Measurements from ENCODE around the gene ANKRD49. TPM values are rescaled to one million over a fixed set of nuclear protein-coding genes. Genes with fewer than 3 reads are reported as not detected.
A peak's percentile ranks its signal among the peaks of the same experiment; 100 is the strongest.
"Not testable (repeated sequence)": the region's sequence is repeated elsewhere in the genome, so short reads cannot be mapped to it uniquely, and the experiment has no call there.

Gene ANKRD49
- total RNA-seq, 4 donors from 2014 or later = 6.0 to 19.3 (median 11.4) TPM

DNA sequence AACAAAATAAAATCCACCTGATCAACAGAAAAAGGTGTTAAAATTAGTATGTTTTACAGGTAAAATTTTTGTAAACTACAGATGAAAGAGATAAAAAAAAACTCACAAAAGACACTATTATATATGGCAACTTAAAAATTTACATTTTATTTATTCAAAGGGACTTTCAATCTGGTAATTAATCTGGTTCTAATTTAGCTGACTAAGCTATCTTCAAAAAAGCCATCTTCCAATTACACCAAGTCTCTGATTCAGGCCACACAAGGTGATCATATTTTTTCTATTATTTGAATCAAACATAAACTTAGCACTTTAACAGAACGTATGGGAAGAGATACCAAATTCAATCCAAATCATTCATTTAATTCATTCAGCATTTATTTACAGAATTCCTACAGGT, 7.7 kb upstream of the ANKRD49 start:
- intact Hi-C loops (cut with DNase I) = no loop called here
- TF ChIP-seq, protein P1, sequence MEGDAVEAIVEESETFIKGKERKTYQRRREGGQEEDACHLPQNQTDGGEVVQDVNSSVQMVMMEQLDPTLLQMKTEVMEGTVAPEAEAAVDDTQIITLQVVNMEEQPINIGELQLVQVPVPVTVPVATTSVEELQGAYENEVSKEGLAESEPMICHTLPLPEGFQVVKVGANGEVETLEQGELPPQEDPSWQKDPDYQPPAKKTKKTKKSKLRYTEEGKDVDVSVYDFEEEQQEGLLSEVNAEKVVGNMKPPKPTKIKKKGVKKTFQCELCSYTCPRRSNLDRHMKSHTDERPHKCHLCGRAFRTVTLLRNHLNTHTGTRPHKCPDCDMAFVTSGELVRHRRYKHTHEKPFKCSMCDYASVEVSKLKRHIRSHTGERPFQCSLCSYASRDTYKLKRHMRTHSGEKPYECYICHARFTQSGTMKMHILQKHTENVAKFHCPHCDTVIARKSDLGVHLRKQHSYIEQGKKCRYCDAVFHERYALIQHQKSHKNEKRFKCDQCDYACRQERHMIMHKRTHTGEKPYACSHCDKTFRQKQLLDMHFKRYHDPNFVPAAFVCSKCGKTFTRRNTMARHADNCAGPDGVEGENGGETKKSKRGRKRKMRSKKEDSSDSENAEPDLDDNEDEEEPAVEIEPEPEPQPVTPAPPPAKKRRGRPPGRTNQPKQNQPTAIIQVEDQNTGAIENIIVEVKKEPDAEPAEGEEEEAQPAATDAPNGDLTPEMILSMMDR (IDR thresholded peaks at IDR 0.05) = no peak
- TF ChIP-seq POLR2A (IDR thresholded peaks at IDR 0.05) = no peak
- H3K27me3 ChIP-seq = no peaks in the 10 kb centered on the region
- no peak overlapping the region for H3K27ac ChIP-seq
- H3K9me3 ChIP-seq = no peaks in the 10 kb centered on the region
- H3K4me1 ChIP-seq = no peaks in the 10 kb centered on the region
- 81 to 86% methylated on average over 1 of the region's 1 CpG for WGBS, 2 donors
- H3K36me3 ChIP-seq = peaks cover 2 to 93% (median 5%) of the 10 kb centered on the region in 3 donors
- no peak overlapping the region for H3K4me3 ChIP-seq
- DNase-seq = no peak

DNA sequence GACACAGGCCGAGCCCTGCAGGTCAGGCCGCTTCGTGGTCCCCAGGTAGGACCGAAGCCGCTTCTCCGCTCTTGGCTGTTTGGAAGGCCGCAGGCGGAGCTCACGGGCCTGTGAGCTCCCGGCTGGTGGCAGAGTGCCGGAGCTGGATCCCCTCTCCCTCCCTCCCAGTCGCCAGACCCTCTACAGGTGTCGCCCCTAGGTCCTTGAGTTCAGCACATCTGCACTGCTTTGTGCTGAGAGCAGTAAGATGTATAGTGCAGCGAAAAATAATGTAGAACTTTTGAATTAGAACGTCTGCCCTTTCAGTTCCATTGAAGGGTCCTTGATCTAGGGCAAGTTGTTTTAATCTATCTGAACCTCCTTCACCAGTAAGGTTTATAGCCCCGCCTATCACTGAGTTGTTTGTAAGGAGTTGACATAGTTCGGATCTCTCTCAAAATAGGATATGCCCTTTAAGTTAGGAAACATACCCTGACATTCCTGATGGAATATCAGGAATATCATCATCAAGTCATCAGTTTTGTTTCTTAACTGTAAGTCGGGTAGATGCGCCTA, 419 bp downstream of the ANKRD49 start:
- H3K4me3 ChIP-seq = peak overlapping the region; percentile 85 to 89 (median 86)
- intact Hi-C loops (cut with DNase I) = no loop called here
- DNase-seq = no peak
- WGBS, 2 donors = 5 to 13% methylated on average over 6 to 14 of the region's 19 CpGs
- no peaks in the 10 kb centered on the region for H3K27me3 ChIP-seq
- H3K9me3 ChIP-seq = no peaks in the 10 kb centered on the region
- TF ChIP-seq, protein P1 (IDR thresholded peaks at IDR 0.05) = no peak
- TF ChIP-seq POLR2A (IDR thresholded peaks at IDR 0.05) = no peak
- H3K4me1 ChIP-seq = peaks cover 0 to 34% (median 19%) of the 10 kb centered on the region in 3 donors
- H3K36me3 ChIP-seq = peaks cover 0 to 44% (median 12%) of the 10 kb centered on the region in 3 donors
- H3K27ac ChIP-seq = peak overlapping the region; percentile 85 to 91 (median 88)

DNA sequence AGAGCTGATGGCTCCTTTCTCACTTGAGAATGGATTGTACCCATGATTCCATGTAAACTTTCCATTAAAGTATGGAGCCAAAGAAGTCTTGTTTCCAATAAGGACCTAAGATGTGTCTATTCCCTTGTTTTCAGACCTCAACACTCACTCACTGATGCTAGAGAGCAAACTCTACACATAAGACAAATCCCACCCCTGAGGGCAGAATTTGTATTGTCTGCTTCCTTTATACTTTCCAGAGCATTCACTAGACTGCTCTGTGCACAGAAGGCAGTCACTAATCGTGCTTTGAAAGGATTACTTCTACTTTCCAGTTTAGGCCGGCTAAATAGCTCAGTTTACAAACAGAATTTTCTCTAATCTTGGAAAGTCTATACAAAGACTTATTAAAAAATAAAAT, 6.4 kb downstream of the ANKRD49 start:
- Histone ChIP-seq H3K4me1 (peaks cover 0 to 8% (median 3%) of the 10 kb centered on the region in 3 donors), H3K9me3 (no peaks in the 10 kb centered on the region), H3K27ac (no peak overlapping the region), H3K4me3 (no peak overlapping the region), H3K36me3 (peaks cover 0 to 57% (median 12%) of the 10 kb centered on the region in 3 donors), H3K27me3 (no peaks in the 10 kb centered on the region)
- WGBS, 2 donors = 55 to 63% methylated on average over 2 of the region's 2 CpGs
- DNase-seq = no peak
- intact Hi-C loops (cut with DNase I) = no loop called here
- TF ChIP-seq, protein P1 (IDR thresholded peaks at IDR 0.05) = no peak
- no peak for TF ChIP-seq POLR2A (IDR thresholded peaks at IDR 0.05)

DNA sequence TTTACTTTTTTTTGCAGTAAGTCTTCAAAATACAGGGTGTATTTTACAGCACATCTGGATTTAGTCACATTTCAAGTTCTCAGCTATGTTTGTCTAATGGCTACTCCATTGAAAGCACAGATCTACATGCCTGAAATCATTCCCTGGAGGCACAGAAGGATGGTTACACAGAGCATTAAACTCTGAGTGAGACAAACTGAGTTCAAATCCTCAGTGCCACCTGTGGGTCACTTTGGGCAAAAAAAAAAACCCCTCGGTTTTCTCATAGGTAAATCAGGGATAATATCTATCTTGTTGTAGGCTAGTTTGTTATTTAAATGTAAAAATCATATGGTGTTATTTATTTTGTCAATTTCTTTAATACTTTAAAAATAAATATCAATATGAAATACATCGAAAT, 7.7 kb downstream of the ANKRD49 start:
- DNase-seq = no peak
- WGBS, 2 donors = 66 to 69% methylated on average over 2 of the region's 2 CpGs
- intact Hi-C loops (cut with DNase I) = no loop called here
- TF ChIP-seq, protein P1 (IDR thresholded peaks at IDR 0.05) = no peak
- TF ChIP-seq POLR2A (IDR thresholded peaks at IDR 0.05) = no peak
- Histone ChIP-seq H3K9me3 (no peaks in the 10 kb centered on the region), H3K27ac (no peak overlapping the region), H3K4me1 (no peaks in the 10 kb centered on the region), H3K36me3 (peaks cover 0 to 51% (median 12%) of the 10 kb centered on the region in 3 donors), H3K27me3 (no peaks in the 10 kb centered on the region), H3K4me3 (no peak overlapping the region)

DNA sequence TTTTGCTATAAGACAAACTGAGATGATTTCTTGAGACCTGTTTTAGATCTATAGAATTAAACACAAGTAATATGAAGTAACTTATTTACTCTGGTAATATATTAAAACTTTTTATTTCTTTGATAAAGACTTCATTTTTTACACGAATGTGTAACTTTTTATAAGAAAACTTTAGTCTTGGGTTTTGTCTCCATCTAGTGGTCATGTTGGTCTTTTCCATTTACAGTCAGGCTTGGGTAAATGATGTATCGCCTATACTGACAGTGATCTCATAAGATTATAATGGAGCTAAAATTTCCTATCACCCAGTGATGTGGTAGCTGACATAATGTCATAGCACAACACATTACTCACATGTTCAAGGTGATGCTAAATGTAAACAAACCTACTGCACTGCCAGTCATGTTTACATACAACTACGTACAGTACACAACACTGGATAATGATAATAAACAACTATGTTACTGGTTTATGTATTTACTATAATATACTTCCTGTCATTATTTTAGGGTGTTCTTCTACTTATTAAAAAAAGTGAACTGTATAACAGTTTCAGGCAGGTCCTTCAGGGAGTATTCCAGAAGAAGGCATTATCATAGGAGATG, 11.0 kb downstream of the ANKRD49 start:
- H3K4me1 ChIP-seq = no peaks in the 10 kb centered on the region
- peaks cover 0 to 19% (median 0%) of the 10 kb centered on the region in 3 donors for H3K36me3 ChIP-seq
- no peaks in the 10 kb centered on the region for H3K9me3 ChIP-seq
- DNase-seq = no peak
- H3K4me3 ChIP-seq = no peak overlapping the region
- TF ChIP-seq, protein P1 (IDR thresholded peaks at IDR 0.05) = peak; percentile 56 to 74 (median 63)
- TF ChIP-seq POLR2A (IDR thresholded peaks at IDR 0.05) = no peak
- no peaks in the 10 kb centered on the region for H3K27me3 ChIP-seq
- intact Hi-C loops (cut with DNase I) = no loop called here
- H3K27ac ChIP-seq = no peak overlapping the region
- WGBS, 2 donors = 3 to 21% methylated on average over 3 of the region's 3 CpGs

DNA sequence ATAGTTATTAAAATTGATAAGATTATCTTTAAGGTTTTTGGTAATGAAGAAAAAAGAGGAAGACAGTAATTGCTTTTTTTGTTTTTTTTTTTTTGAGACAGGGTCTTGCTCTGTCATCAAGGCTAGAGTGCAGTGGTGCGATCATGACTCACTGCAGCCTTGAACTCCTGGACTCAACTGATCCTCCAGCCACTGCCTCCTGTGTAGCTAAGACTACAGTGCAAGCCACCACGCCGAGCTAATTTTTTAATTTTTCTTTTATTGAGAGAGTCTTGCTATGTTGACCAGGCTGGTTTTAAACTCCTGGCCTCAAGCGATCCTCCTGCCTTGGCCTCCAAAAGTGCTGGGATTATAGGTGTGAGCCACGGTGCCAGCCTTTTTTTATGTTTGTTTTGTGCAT, 12.7 kb downstream of the ANKRD49 start:
- intact Hi-C loops (cut with DNase I); DNase-seq: not testable (repeated sequence)

More for the DNA sequence above, 12.7 kb downstream of the ANKRD49 start:
- 88 to 90% methylated on average over 5 of the region's 5 CpGs for WGBS, 2 donors
- not testable (repeated sequence) for H3K4me3 ChIP-seq, H3K4me1 ChIP-seq, H3K9me3 ChIP-seq, H3K36me3 ChIP-seq, H3K27ac ChIP-seq, H3K27me3 ChIP-seq
